Lower leg skin (tissue), 4 donors: ENCODE data around the gene IL3. TPM values are rescaled to one million over a fixed set of nuclear protein-coding genes. Genes with fewer than 3 reads are reported as not detected.

ENCODE experiments used
- DNase-seq, 2 donors: peaks; one replicate each; pipeline ENCODE4 v3.0.0-alpha.2; 2019; ENCODE audit warnings: low spot score in 2 of 2
- H3K4me3 ChIP-seq: fragments of 200-600 bp; sonication (generic); 2 replicates; pipeline ENCODE4 v1.5.1; 2017; ENCODE audit warnings: mild to moderate bottlenecking, low read depth; ENCODE audit not compliant: poor library complexity, severe bottlenecking
- CTCF ChIP-seq, 3 donors: fragments of 450-650 bp; IDR thresholded peaks; one replicate each; pipeline ENCODE4 v1.5.1; 2016; ENCODE audit warnings: antibody characterized with exemption in 3 of 3, mild to moderate bottlenecking in 3 of 3, moderate library complexity in 2 of 3
- POLR2A ChIP-seq, 2 donors: fragments of 450-650 bp; IDR thresholded peaks; one replicate each; pipeline ENCODE4 v1.6.1; 2016 to 2017; ENCODE audit warnings: antibody characterized with exemption in 2 of 2, mild to moderate bottlenecking in 1 of 2, moderate library complexity in 1 of 2
- whole genome bisulfite sequencing, 2 donors: methylation state at CpG; one replicate each; pipeline ENCODE4 v1.1.5; 2018; 5-methylcytosine and 5-hydroxymethylcytosine counted together
- intact Hi-C: fragments of 100-400 bp; cut with DNase I; formaldehyde crosslinking; loops from one replicate; pipeline ENCODE4 v1.15.0; 2023; ENCODE audit warnings: low total_unique reads
- total RNA-seq, 4 donors: library from RNA; depleted of rRNA; stranded (reverse); fragments of >200 nt; gene quantifications; one replicate each; pipeline ENCODE4 v1.1.0, GENCODE V29; 2016

IL3 gene
- total RNA-seq, 4 donors from 2014 or later, result not detected

- TF ChIP-seq CTCF (IDR thresholded peaks at IDR 0.05) (no peak), POLR2A (IDR thresholded peaks at IDR 0.05) (no peak)
- peak in 1 of 2 donors; percentile 59 for DNase-seq
- WGBS, 2 donors, result 79 to 90% methylated on average over 4 of the region's 4 CpGs
- H3K4me3 ChIP-seq, result no peak overlapping the region
- intact Hi-C loops, result no loop called here
Observed at GRCh38 chr5:132024117-132024435, 36.4 kb upstream of the IL3 start.

GRCh38 chr5:132024789-132025402, 35.6 kb upstream of the IL3 start:
- no peak overlapping the region for H3K4me3 ChIP-seq
- intact Hi-C loops, result no loop called here
- 64 to 68% methylated on average over 8 of the region's 8 CpGs for WGBS, 2 donors
- DNase-seq, result peak in 1 of 2 donors; percentile 59
- TF ChIP-seq CTCF (IDR thresholded peaks at IDR 0.05) (no peak), POLR2A (IDR thresholded peaks at IDR 0.05) (no peak)

GRCh38 chr5:132025403-132025971, 35.0 kb upstream of the IL3 start:
- TF ChIP-seq POLR2A (IDR thresholded peaks at IDR 0.05), result no peak
- no peak for TF ChIP-seq CTCF (IDR thresholded peaks at IDR 0.05)
- H3K4me3 ChIP-seq, result no peak overlapping the region
- WGBS, 2 donors, result 82 to 85% methylated on average over 7 of the region's 7 CpGs
- intact Hi-C loops, result no loop called here
- peak; percentile 7 to 40 for DNase-seq

GRCh38 chr5:132026516-132027008, 33.9 kb upstream of the IL3 start:
- TF ChIP-seq POLR2A (IDR thresholded peaks at IDR 0.05) (no peak), CTCF (IDR thresholded peaks at IDR 0.05) (no peak)
- peak in 1 of 2 donors; percentile 80 for DNase-seq
- WGBS, 2 donors, result 62 to 75% methylated on average over 3 to 5 of the region's 5 CpGs
- no peak overlapping the region for H3K4me3 ChIP-seq
- intact Hi-C loops, result no loop called here

GRCh38 chr5:132027027-132027426, 33.4 kb upstream of the IL3 start:
- intact Hi-C loops, result no loop called here
- WGBS, 2 donors, result 75% methylated on average over 2 of the region's 2 CpGs; no CpG with 5 or more reads in 1 of the 2 donors
- no peak overlapping the region for H3K4me3 ChIP-seq
- TF ChIP-seq CTCF (IDR thresholded peaks at IDR 0.05), result no peak
- no peak for TF ChIP-seq POLR2A (IDR thresholded peaks at IDR 0.05)
- no peak for DNase-seq
